ENCODE results near the gene PHAX.
"Not testable (repeated sequence)": the region's sequence is repeated elsewhere in the genome, so short reads cannot be mapped to it uniquely, and the experiment has no call there.

Gene PHAX

DNA sequence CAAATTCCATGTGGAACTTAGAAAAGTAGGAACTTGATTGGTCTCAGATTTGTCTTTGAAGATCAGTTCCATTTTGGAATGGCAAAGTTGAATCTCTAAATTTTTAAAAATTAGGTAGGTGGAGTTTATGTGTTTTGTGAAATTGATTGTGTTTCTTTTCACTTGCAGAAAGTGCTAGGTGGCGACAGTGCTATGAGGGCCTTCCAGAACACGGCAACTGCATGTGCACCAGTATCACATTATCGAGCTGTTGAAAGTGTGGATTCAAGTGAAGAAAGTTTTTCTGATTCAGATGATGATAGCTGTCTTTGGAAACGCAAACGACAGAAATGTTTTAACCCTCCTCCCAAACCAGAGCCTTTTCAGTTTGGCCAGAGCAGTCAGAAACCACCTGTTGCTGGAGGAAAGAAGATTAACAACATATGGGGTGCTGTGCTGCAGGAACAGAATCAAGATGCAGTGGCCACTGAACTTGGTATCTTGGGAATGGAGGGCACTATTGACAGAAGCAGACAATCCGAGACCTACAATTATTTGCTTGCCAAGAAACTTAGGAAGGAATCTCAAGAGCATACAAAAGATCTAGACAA lies 2.8 kb downstream of the PHAX start:
- Histone ChIP-seq H3K27me3 (ENCODE audit: control insufficient read depth, insufficient read depth, low read length) (no peaks in the 10 kb centered on the region), H3K36me3 (ENCODE audit: control insufficient read depth, insufficient read depth, low read length) (peaks cover 5% of the 10 kb centered on the region), H3K9me3 (ENCODE audit: control insufficient read depth, insufficient read depth, low read length) (no peaks in the 10 kb centered on the region), H3K4me3 (ENCODE audit: low read length) (no peak overlapping the region), H3K4me1 (ENCODE audit: control insufficient read depth, insufficient read depth, low read length) (0 out of 2 replicates have a peak, but pooled peaks cover 1% of the 10 kb centered on the region), H3K27ac (ENCODE audit: low read length) (no peak overlapping the region)
- DNase-seq (ENCODE audit: low read depth, low spot score), result no peak
- 100% methylated on average over 1 of the region's 6 CpGs for WGBS (ENCODE audit: insufficient coverage, insufficient read length)

DNA sequence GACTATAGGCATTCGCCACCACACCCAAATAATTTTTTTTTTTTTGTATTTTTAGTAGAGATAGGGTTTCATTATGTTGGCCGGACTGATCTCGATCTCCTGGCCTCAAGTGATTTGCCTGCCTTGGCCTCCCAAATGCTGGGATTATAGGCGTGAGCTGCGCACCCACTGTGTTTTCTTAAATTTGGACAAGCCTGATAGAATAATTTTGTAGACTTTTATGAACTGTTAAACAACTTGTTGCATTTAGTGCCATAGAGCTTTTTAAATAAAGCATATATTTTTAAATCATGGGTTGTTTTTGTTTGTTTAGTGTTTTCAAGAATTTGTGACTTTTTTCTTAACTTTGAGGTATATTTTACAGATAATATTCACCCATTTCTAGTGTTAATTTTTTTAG lies 4.8 kb downstream of the PHAX start:
- no peaks in the 10 kb centered on the region for H3K4me1 ChIP-seq (ENCODE audit: control insufficient read depth, insufficient read depth, low read length)

DNA sequence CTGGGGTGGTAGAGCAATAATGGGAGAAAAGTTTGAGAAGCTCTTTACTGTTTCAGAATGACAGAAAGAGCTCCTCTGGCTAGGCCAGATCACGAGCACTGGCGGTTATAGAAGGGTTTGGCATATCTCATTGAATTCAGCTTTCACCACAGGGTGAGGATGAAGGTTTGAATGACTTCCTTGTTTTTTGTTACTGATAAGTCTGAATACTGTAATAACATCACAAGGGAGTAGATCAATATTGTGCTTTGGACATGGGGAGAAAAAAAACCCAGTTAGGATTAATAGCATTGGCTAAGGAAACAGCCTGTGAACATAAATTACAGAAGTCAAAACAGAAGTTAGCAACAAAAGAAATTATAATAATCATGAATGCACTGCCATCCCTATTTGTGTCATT lies 9.4 kb downstream of the PHAX start:
- no peak for DNase-seq (ENCODE audit: low read depth, low spot score)
- H3K36me3 ChIP-seq (ENCODE audit: control insufficient read depth, insufficient read depth, low read length), result peaks cover 2% of the 10 kb centered on the region; the same call in 1 of the 2 replicates

More for the DNA sequence above, 4.8 kb downstream of the PHAX start:
- no peak overlapping the region for H3K27ac ChIP-seq (ENCODE audit: low read length)
- DNase-seq (ENCODE audit: low read depth, low spot score), result no peak
- peaks cover 7% of the 10 kb centered on the region for H3K36me3 ChIP-seq (ENCODE audit: control insufficient read depth, insufficient read depth, low read length)
- H3K27me3 ChIP-seq (ENCODE audit: control insufficient read depth, insufficient read depth, low read length), result no peaks in the 10 kb centered on the region
- no CpG with 5 or more reads among the region's 5 CpGs for WGBS (ENCODE audit: insufficient coverage, insufficient read length)
- no peak overlapping the region for H3K4me3 ChIP-seq (ENCODE audit: low read length)
- no peaks in the 10 kb centered on the region for H3K9me3 ChIP-seq (ENCODE audit: control insufficient read depth, insufficient read depth, low read length)

DNA sequence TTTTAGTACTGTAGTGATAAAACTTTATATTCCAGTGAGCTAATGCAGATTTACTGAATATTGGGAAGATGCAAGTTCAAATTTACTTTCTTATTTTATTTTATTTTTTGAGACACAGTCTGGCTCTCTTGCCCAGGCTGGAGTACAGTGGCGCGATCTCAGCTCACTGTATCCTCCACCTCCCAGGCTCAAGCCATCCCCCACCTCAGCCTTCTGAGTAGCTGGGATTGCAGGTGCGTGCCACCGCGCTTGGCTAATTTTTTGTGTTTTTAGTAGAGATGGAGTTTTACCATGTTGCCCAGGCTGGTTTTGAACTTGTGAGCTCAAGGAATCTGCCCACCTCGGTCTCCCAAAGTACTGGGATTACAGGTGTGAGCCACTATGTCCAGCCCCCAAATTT lies 9.9 kb downstream of the PHAX start:
- H3K36me3 ChIP-seq (ENCODE audit: control insufficient read depth, insufficient read depth, low read length), result peaks cover 2% of the 10 kb centered on the region; the same call in 1 of the 2 replicates

More for the DNA sequence above, 9.4 kb downstream of the PHAX start:
- no peaks in the 10 kb centered on the region for H3K9me3 ChIP-seq (ENCODE audit: control insufficient read depth, insufficient read depth, low read length)
- H3K4me3 ChIP-seq (ENCODE audit: low read length), result no peak overlapping the region
- no peak overlapping the region for H3K27ac ChIP-seq (ENCODE audit: low read length)
- no CpG with 5 or more reads among the region's 2 CpGs for WGBS (ENCODE audit: insufficient coverage, insufficient read length)
- H3K4me1 ChIP-seq (ENCODE audit: control insufficient read depth, insufficient read depth, low read length), result no peaks in the 10 kb centered on the region
- H3K27me3 ChIP-seq (ENCODE audit: control insufficient read depth, insufficient read depth, low read length), result no peaks in the 10 kb centered on the region

DNA sequence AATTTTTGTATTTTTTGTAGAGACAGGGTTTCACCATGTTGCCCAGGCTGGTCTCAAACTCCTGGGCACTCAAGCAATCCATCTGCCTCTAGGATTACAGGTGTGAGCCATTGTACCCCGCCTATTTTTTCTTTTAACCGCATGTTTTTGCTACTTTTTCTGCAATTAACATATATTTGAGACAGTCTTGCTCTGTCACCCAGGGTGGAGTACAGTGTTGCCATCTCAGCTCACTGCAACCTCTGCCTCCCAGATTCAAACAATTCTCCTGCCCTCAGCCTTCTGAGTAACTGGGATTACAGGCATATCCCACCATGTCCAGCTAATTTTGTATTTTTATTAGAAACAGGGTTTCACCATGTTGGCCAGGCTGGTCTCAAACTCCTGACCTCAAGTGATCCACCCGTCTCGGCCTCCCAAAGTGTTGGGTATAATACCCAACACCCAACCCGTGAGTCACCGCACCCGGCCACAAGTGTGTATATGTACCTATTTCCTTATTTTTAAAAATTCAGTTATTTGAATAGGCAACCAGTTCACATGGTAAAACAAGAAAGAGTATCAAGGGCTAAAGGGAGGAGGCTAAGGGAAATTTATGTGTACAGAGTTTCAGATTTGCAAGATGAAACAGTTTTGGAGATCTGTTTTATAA lies 13.3 kb downstream of the PHAX start:
- H3K27me3 ChIP-seq (ENCODE audit: control insufficient read depth, insufficient read depth, low read length), result no peaks in the 10 kb centered on the region
- H3K9me3 ChIP-seq (ENCODE audit: control insufficient read depth, insufficient read depth, low read length), result no peaks in the 10 kb centered on the region
- no peaks in the 10 kb centered on the region for H3K4me1 ChIP-seq (ENCODE audit: control insufficient read depth, insufficient read depth, low read length)
- no CpG with 5 or more reads among the region's 7 CpGs for WGBS (ENCODE audit: insufficient coverage, insufficient read length)
- DNase-seq (ENCODE audit: low read depth, low spot score), result no peak
- H3K36me3 ChIP-seq (ENCODE audit: control insufficient read depth, insufficient read depth, low read length), result peaks cover 2% of the 10 kb centered on the region; the same call in 1 of the 2 replicates
- no peak overlapping the region for H3K4me3 ChIP-seq (ENCODE audit: low read length)
- no peak overlapping the region for H3K27ac ChIP-seq (ENCODE audit: low read length)

More for the DNA sequence above, 9.9 kb downstream of the PHAX start:
- Histone ChIP-seq H3K27ac (ENCODE audit: low read length) (no peak overlapping the region), H3K4me1 (ENCODE audit: control insufficient read depth, insufficient read depth, low read length) (no peaks in the 10 kb centered on the region), H3K9me3 (ENCODE audit: control insufficient read depth, insufficient read depth, low read length) (no peaks in the 10 kb centered on the region), H3K27me3 (ENCODE audit: control insufficient read depth, insufficient read depth, low read length) (no peaks in the 10 kb centered on the region), H3K4me3 (ENCODE audit: low read length) (no peak overlapping the region)
- no peak for DNase-seq (ENCODE audit: low read depth, low spot score)
- WGBS (ENCODE audit: insufficient coverage, insufficient read length), result no CpG with 5 or more reads among the region's 6 CpGs

DNA sequence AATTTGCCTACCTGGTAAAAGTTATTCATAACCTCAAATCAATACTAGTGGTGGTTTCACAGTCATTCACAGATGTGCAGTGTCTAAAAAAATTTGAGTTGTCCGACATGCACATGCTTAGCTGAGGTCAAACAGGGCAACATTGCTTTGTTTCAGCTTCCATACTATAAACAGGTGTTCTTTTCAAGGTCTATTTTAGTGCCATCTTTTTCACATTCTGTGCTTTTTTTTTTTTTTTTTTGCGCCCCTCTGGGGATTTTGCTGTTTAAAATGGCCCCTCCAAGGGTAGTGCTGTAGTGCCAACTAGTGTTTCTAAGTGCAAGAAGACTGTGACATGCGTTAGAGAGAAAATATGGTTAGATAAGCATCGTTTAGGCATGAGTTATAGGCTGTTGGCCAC lies 14.5 kb downstream of the PHAX start:
- no CpG with 5 or more reads among the region's 4 CpGs for WGBS (ENCODE audit: insufficient coverage, insufficient read length)
- DNase-seq (ENCODE audit: low read depth, low spot score), result no peak
- no peaks in the 10 kb centered on the region for H3K9me3 ChIP-seq (ENCODE audit: control insufficient read depth, insufficient read depth, low read length)
- H3K4me3 ChIP-seq (ENCODE audit: low read length), result no peak overlapping the region
- no peaks in the 10 kb centered on the region for H3K27me3 ChIP-seq (ENCODE audit: control insufficient read depth, insufficient read depth, low read length)
- no peaks in the 10 kb centered on the region for H3K4me1 ChIP-seq (ENCODE audit: control insufficient read depth, insufficient read depth, low read length)
- H3K36me3 ChIP-seq (ENCODE audit: control insufficient read depth, insufficient read depth, low read length), result no peaks in the 10 kb centered on the region
- H3K27ac ChIP-seq (ENCODE audit: low read length), result no peak overlapping the region

DNA sequence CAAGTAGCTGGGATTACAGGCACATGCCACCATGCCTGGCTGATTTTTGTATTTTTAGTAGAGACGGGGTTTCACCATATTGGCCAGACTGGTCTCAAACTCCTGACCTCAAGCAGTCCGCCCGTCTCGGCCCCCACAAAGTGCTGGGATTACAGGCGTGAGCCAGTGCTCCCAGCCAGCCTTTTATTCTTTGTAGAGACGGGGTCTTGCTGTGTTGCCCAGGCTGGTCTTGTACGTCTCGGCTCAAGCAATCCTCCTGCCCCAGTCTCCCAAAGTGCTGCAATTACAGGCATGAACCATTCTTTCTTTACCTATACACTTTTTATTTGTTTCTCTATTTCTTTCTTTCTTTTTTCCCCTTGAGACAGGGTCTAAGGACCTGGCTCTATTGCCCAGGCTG lies 16.9 kb downstream of the PHAX start:
- not testable (repeated sequence) for H3K9me3 ChIP-seq (ENCODE audit: control insufficient read depth, insufficient read depth, low read length); H3K27ac ChIP-seq (ENCODE audit: low read length); H3K4me3 ChIP-seq (ENCODE audit: low read length); DNase-seq (ENCODE audit: low read depth, low spot score); H3K36me3 ChIP-seq (ENCODE audit: control insufficient read depth, insufficient read depth, low read length); H3K27me3 ChIP-seq (ENCODE audit: control insufficient read depth, insufficient read depth, low read length); H3K4me1 ChIP-seq (ENCODE audit: control insufficient read depth, insufficient read depth, low read length)
- no CpG with 5 or more reads among the region's 8 CpGs for WGBS (ENCODE audit: insufficient coverage, insufficient read length)

DNA sequence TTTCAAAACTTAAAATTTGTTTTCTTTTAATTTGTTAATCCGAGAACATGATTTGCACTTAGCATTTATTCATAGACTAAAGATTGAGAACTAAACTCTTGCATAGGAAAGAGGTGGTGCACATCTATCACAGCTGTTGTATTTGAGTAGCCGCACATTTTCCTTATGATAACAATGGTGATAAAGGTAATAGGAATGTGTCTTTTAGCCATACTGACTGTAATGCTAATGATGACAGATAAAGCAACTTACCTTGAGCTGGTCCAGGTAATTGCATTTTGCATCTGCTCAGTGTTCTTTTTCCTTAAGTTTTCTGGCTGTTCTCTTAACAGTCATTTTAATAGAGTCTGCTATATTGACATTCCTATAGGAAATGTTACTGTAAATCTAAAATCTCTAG lies 19.0 kb downstream of the PHAX start:
- H3K27ac ChIP-seq (ENCODE audit: low read length), result no peak overlapping the region
- H3K36me3 ChIP-seq (ENCODE audit: control insufficient read depth, insufficient read depth, low read length), result no peaks in the 10 kb centered on the region; the same call in 1 of the 2 replicates
- no peaks in the 10 kb centered on the region for H3K4me1 ChIP-seq (ENCODE audit: control insufficient read depth, insufficient read depth, low read length)
- WGBS (ENCODE audit: insufficient coverage, insufficient read length), result no CpG with 5 or more reads among the region's 2 CpGs
- H3K9me3 ChIP-seq (ENCODE audit: control insufficient read depth, insufficient read depth, low read length), result no peaks in the 10 kb centered on the region
- no peak overlapping the region for H3K4me3 ChIP-seq (ENCODE audit: low read length)
- H3K27me3 ChIP-seq (ENCODE audit: control insufficient read depth, insufficient read depth, low read length), result no peaks in the 10 kb centered on the region
- DNase-seq (ENCODE audit: low read depth, low spot score), result no peak

DNA sequence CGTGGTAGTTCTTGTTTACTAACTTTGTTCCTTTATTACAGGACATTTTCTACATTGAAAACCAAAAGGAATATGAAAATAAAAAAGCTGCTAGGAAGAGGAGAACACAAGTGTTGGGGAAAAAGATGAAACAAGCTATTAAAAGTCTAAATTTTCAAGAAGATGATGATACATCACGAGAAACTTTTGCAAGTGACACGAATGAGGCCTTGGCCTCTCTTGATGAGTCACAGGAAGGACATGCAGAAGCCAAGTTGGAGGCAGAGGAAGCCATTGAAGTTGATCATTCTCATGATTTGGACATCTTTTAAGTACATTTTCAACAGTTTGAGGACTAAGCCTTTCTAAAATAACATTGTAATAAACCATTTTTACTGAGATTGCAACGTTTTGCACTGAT lies 23.8 kb downstream of the PHAX start:
- Histone ChIP-seq H3K27me3 (ENCODE audit: control insufficient read depth, insufficient read depth, low read length) (no peaks in the 10 kb centered on the region), H3K27ac (ENCODE audit: low read length) (no peak overlapping the region), H3K36me3 (ENCODE audit: control insufficient read depth, insufficient read depth, low read length) (peaks cover 2% of the 10 kb centered on the region; the same call in 1 of the 2 replicates), H3K4me3 (ENCODE audit: low read length) (no peak overlapping the region), H3K9me3 (ENCODE audit: control insufficient read depth, insufficient read depth, low read length) (no peaks in the 10 kb centered on the region), H3K4me1 (ENCODE audit: control insufficient read depth, insufficient read depth, low read length) (no peaks in the 10 kb centered on the region)
- no CpG with 5 or more reads among the region's 4 CpGs for WGBS (ENCODE audit: insufficient coverage, insufficient read length)
- no peak for DNase-seq (ENCODE audit: low read depth, low spot score)

DNA sequence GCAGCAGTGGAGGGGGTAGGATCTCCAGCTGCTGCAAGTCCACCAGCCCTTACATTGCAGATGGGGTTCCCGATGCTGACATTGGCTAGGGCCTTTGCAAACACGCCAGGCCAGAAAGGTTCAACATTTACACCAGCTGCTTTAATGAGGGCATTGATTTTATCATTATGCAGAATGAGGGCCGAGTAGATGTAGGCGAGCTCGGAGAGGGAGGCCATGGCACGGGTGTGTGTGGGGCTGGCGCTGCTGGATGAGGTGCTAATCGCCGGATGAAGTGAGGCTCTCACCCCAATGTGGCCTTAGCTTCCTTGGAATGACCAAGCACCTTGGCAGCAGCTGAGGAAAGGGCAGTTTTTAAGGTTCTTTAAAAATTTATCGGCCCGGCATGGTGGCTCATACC lies 27.4 kb downstream of the PHAX start:
- no peak for DNase-seq (ENCODE audit: low read depth, low spot score)
- no peak overlapping the region for H3K27ac ChIP-seq (ENCODE audit: low read length)
- no peaks in the 10 kb centered on the region for H3K27me3 ChIP-seq (ENCODE audit: control insufficient read depth, insufficient read depth, low read length)
- WGBS (ENCODE audit: insufficient coverage, insufficient read length), result no CpG with 5 or more reads among the region's 11 CpGs
- H3K9me3 ChIP-seq (ENCODE audit: control insufficient read depth, insufficient read depth, low read length), result no peaks in the 10 kb centered on the region
- H3K4me3 ChIP-seq (ENCODE audit: low read length), result no peak overlapping the region
- peaks cover 2% of the 10 kb centered on the region; the same call in 1 of the 2 replicates for H3K36me3 ChIP-seq (ENCODE audit: control insufficient read depth, insufficient read depth, low read length)
- H3K4me1 ChIP-seq (ENCODE audit: control insufficient read depth, insufficient read depth, low read length), result no peaks in the 10 kb centered on the region

DNA sequence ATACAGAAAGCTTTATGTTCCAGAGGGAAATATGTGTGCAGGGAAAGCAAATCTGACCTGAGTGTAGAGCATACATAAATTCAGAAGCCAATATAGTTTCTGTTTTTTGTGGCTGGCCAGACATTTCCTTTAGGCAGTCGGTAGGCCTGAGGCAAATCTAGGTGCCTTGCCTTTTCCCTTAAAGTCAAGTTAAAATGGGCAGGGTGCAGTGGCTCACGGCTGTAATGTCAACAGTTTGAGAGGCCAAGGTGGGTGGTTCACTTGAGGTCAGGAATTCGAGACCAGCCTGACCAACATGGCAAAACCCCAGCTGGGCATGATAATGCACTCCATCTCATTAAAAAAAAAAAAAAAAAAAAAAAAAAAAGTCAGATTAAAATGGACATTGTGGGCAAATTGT lies 31.2 kb downstream of the PHAX start:
- Histone ChIP-seq H3K36me3 (ENCODE audit: control insufficient read depth, insufficient read depth, low read length) (no peaks in the 10 kb centered on the region), H3K27me3 (ENCODE audit: control insufficient read depth, insufficient read depth, low read length) (no peaks in the 10 kb centered on the region), H3K4me3 (ENCODE audit: low read length) (no peak overlapping the region), H3K27ac (ENCODE audit: low read length) (no peak overlapping the region), H3K9me3 (ENCODE audit: control insufficient read depth, insufficient read depth, low read length) (no peaks in the 10 kb centered on the region), H3K4me1 (ENCODE audit: control insufficient read depth, insufficient read depth, low read length) (no peaks in the 10 kb centered on the region)
- WGBS (ENCODE audit: insufficient coverage, insufficient read length), result no CpG with 5 or more reads among the region's 3 CpGs
- DNase-seq (ENCODE audit: low read depth, low spot score), result no peak
